ENCODE data around the gene KCNK10.

The KCNK10 gene

DNA sequence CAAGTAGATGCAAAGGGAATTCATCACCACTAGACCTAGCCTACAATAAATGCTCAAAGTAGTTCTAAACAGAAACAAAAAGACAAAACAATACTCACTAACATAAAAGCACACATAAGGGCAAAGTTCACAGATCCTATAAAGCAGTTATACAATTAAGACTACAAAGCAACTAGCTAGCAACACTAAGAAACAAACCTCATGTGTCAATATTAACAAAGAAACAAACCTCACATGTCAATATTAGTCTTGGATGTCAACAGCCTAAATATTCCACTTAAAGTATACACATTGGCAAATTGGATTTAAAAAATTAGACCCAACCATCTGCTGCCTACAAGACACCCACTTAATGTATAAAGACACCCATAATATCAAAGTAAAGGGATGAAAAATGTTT, 152.7 kb downstream of the KCNK10 start:
- DNase-seq: no peak

GRCh38 chr14:88168498-88169165, 154.4 kb downstream of the KCNK10 start:
- DNase-seq: peak; percentile 63

DNA sequence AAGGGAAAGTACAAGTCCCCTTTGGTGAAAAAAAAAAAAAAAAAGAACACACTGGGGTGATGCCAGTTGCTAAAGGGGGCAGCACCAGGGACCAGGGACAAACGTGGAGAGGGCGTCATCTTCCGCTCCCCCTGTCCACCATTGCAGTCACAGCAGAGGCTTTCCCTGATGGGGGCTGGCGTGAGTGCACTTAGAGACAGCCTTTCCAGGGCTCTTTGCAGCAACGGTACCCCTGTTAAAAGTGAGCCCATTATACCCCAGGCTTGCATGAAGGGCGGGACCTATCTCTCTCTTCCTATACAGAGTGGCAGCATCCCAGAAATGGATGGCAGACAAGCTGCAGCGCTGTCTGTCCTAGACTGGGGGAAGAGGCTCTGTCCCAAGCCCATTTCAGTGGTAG, 155.0 kb downstream of the KCNK10 start:
- DNase-seq: no peak

DNA sequence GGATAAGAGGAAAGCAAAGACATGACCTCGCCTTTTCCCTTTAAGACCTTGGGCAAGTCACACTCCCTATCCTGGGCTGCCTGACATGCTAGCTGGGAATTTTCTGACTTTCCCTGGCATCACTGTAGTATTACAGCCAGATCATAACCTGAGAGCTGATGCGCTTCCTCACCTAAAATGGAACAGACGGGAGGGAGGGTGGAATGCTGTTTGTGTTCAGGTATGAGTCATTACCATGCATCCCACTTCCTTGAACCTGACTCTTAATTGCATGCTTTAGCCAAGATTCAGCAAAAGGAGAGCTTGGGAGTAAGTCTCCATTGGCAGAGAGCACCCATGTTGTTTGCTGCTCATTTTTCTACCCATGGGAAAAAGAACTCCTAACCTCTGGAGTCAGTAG, 156.5 kb downstream of the KCNK10 start:
- no peak for DNase-seq

DNA sequence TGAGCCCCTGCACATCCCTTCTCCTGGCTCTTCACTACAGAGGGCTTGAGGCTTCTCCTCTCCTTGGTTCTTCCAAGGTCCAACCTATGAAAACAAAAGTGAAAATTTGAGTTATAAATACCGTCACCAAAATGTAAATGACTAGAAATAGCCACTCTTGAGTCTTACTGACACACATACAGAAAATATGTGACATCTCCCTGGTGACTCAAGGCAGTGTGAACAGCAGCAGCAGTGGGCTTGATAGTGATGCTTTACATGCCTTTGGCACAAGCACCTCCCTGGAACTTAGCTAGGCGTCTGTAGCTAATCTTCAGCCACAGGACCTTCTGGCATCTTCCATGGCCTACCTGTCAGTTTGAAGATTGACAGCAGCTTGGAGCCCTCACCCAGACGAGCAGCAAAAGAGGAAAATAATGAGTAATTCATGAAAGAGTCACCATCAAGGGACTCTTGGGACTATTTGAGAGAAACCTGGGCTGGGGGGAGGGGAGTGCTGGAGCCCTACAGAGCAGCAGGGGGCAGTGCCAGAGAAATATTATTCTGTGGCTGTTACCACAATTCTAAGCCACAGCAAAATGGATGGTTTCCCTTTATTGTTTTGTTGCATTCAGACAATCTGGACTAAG, 158.0 kb downstream of the KCNK10 start:
- no peak for DNase-seq

DNA sequence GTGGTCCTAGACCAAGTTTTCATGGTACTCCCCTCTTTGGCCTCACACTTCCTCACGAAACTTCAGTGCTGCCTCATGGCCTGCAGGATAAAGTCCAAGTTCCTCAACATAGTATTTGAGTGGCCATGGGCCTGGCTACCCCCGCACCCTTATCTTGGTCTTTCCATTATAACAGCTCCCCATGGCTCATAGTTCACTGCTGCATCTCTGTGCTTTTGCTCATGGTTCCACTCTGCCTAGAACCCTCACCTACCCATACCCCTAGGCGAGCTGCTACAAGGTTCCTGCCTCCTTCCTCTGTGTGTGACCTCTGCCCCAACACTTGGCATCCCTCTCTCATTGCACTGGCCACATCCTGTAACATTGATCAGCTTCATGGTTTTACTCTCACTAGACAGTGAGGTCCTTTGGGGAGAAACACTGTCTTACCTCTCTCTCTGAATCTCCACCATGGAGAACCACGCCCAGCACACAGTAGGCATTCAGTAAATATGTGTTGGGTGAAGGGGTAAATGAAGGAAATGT, 159.3 kb downstream of the KCNK10 start:
- DNase-seq: no peak

GRCh38 chr14:88156127-88156526, 166.9 kb downstream of the KCNK10 start:
- DNase-seq: no peak

DNA sequence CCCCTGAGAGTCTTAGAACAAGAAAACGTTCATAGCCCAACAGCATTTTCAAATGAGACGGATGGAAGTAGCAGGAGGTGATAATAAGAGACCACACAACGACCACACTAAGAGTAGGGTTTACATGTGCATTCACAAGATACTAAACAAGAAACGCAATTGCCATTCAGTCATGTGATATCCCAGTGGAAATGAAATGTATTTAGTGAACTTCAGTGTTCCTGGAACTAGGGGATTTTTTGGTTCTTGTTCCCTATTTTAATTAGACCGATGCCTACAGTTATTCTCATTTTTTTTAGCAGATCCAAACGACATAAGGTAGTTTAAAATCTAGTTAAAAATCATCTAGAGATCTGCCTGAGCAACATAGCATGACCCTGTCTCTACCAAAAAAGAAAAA, 168.1 kb downstream of the KCNK10 start:
- DNase-seq: no peak

- DNase-seq: no peak
Observed at GRCh38 chr14:88154321-88154720, 168.7 kb downstream of the KCNK10 start.

GRCh38 chr14:88146881-88147649, 176.0 kb downstream of the KCNK10 start:
- DNase-seq: no peak

DNA sequence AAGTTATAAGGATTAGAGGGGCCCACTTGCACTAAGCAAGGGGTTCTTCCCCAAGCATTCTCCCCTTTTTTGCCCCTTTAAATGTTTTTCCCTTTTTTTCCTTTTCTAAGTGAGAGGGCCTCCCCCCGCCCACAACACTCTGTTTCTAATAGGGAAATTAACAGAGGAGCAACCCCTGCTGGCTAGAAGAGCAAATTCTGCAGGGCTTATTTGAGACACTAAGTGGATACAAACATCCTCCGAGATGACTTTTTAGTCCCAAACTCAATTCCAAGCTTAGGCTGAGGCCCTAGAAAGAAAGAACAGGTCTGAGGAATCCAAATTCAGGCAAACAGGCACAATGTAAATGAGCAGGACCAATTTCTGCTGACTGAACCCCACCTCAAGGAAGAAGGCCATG, 179.3 kb downstream of the KCNK10 start:
- no peak for DNase-seq

DNA sequence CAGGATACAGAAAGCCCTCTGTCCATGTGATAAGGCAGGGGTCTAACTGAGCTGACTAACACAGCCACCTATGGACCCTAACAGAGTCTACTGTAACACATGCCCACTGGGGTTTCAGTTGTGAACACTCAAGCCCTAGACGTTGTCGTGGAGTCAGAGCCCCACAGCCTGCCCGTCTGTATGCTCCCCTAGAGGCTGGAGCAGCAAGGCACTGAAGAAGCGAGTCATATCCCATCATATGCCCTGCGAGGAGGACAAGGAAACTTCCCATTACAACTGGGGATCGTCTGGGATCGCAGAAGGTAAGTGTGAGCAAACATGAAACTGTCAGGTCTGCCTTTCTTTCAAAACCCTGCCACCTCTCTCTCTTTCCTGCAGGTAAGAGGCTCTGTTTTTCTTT, 180.1 kb downstream of the KCNK10 start:
- no peak for DNase-seq

- DNase-seq: no peak
Observed at GRCh38 chr14:88140874-88141273, 182.2 kb downstream of the KCNK10 start.

DNA sequence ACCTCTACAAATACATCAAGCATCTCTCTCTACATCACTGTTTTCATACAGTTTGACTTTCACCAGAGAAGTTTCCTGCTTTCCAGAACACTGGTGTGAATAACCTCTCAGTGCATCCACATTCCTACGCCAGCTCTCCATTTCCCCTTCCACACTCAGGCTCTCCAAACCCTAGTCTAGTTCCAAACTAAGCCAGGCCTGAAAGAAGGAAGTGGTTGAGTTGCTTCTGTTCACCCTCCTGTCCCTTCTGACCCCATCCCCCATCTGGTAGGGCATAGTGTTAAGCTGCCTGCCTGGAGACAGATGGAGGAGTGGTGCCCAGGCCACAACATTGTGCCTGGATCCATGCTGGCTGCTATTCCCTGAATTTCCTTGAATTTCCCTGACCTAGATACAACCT, 185.7 kb downstream of the KCNK10 start:
- no peak for DNase-seq
